HepG2 (cell line): ENCODE results near the gene PPM1M. TPM values are rescaled to one million over a fixed set of nuclear protein-coding genes. Genes with fewer than 3 reads are reported as not detected.

Source experiments
- BATF2 ChIP-seq: sonication (generic); formaldehyde crosslinking; IDR thresholded peaks from 2 replicates; pipeline ENCODE4 v1.8.0; 2022; ENCODE audit warnings: mild to moderate bottlenecking, missing genetic modification reagents, moderate library complexity
- DZIP1 ChIP-seq: sonication (generic); formaldehyde crosslinking; IDR thresholded peaks from 2 replicates; pipeline ENCODE4 v1.5.0; 2020; ENCODE audit warnings: mild to moderate bottlenecking, missing genetic modification reagents
- ETV5 ChIP-seq: IDR thresholded peaks from 2 replicates; pipeline ENCODE4 v1.6.1; 2018; ENCODE audit warnings: missing biosample characterization, missing genetic modification reagents, inconsistent platforms, borderline replicate concordance
- HOXA5 ChIP-seq: sonication (generic); formaldehyde crosslinking; IDR thresholded peaks from 2 replicates; pipeline ENCODE4 v1.4.0; 2020; ENCODE audit warnings: missing genetic modification reagents
- MLX ChIP-seq: IDR thresholded peaks from 2 replicates; pipeline ENCODE4 v1.6.1; 2016
- MZF1 ChIP-seq: sonication (generic); formaldehyde crosslinking; IDR thresholded peaks from 2 replicates; pipeline ENCODE4 v1.8.1; 2023; ENCODE audit warnings: mild to moderate bottlenecking, missing genetic modification reagents, borderline replicate concordance
- NFYC ChIP-seq: IDR thresholded peaks from 2 replicates; pipeline ENCODE4 v1.6.1; 2016; ENCODE audit warnings: missing genetic modification reagents, missing compliant biosample characterization
- PHF21A ChIP-seq: sonication (generic); formaldehyde crosslinking; IDR thresholded peaks from 2 replicates; pipeline ENCODE4 v1.5.0; 2020; ENCODE audit warnings: mild to moderate bottlenecking, missing genetic modification reagents
- SAFB2 ChIP-seq: sonication (generic); formaldehyde crosslinking; IDR thresholded peaks from 2 replicates; pipeline ENCODE4 v1.5.1; 2020; ENCODE audit warnings: missing genetic modification reagents, low read depth, mild to moderate bottlenecking, borderline replicate concordance
- SOX5 ChIP-seq: IDR thresholded peaks from 2 replicates; pipeline ENCODE4 v1.6.1; 2016; ENCODE audit warnings: borderline replicate concordance
- TBX3 ChIP-seq: fragments of 450-650 bp; IDR thresholded peaks from 2 replicates; pipeline ENCODE4 v1.6.1; 2017; ENCODE audit warnings: antibody characterized with exemption, mild to moderate bottlenecking, inconsistent platforms, borderline replicate concordance
- ZMYM2 ChIP-seq: sonication (generic); formaldehyde crosslinking; IDR thresholded peaks from 2 replicates; pipeline ENCODE4 v1.8.0; 2022; ENCODE audit warnings: mild to moderate bottlenecking, missing genetic modification reagents
- ZNF33B ChIP-seq: sonication (generic); formaldehyde crosslinking; IDR thresholded peaks from 2 replicates; pipeline ENCODE4 v1.5.1; 2020; ENCODE audit warnings: mild to moderate bottlenecking, missing genetic modification reagents
- ZNF691 ChIP-seq: sonication (generic); formaldehyde crosslinking; IDR thresholded peaks from 2 replicates; pipeline ENCODE4 v1.4.0; 2020; ENCODE audit warnings: missing genetic modification reagents, low read depth, mild to moderate bottlenecking, borderline replicate concordance
- ZSCAN21 ChIP-seq: sonication (generic); formaldehyde crosslinking; IDR thresholded peaks from 2 replicates; pipeline ENCODE4 v1.8.0; 2022; ENCODE audit warnings: mild to moderate bottlenecking, missing genetic modification reagents, moderate library complexity, borderline replicate concordance
- polyA plus RNA-seq, 8 experiments: library from polyadenylated mRNA; depleted of rRNA in 3 of 8; stranded (reverse) in 7 of 8; unstranded in 1 of 8; fragments of >200 nt; fragmentation: Illumina TruSeq in 4 of 8; extraction: Trizol in 4 of 8; gene quantifications; 2 replicates each; pipeline versions ENCODE4 v1.2.1 to v1.2.3, GENCODE V29; 2011 to 2016; ENCODE audit warnings: low read depth in 4 of 8, missing spikeins in 1 of 8, mixed read lengths in 1 of 8; ENCODE audit not compliant: insufficient read depth in 1 of 8
- total RNA-seq, 5 experiments: library from RNA; depleted of rRNA; stranded (reverse); fragments of >200 nt; fragmentation: Illumina TruSeq; extraction: Trizol; gene quantifications; 2 replicates each; pipeline ENCODE4 v1.2.3, GENCODE V29; 2016; ENCODE audit warnings: low read depth in 1 of 5
- TF ChIP-seq, protein P1 (sequence below), 2 experiments: sonication (generic) in 1 of 2; formaldehyde crosslinking in 1 of 2; IDR thresholded peaks; 2 replicates each; pipeline versions ENCODE4 v1.5.1 to v1.6.1; 2011 to 2020; ENCODE audit warnings: borderline replicate concordance in 1 of 2, low read depth in 1 of 2, low read length in 1 of 2, mild to moderate bottlenecking in 1 of 2, missing genetic modification reagents in 1 of 2, moderate library complexity in 1 of 2
- TF ChIP-seq, protein P2 (sequence below): sonication (generic); formaldehyde crosslinking; IDR thresholded peaks from 2 replicates; pipeline ENCODE4 v1.5.1; 2020; ENCODE audit warnings: missing genetic modification reagents, mild to moderate bottlenecking, borderline replicate concordance

PPM1M gene
- total and polyA plus RNA-seq, 2 of the 13 experiments (the other 11 are each of a cell fraction or from before 2014, with no cell fraction given), result 2.5 to 5.9 TPM

- TF ChIP-seq NFYC (CRISPR knock-in tag) (peak; percentile 28; the same call in 1 of the 2 replicates), SOX5 (CRISPR knock-in tag) (peak; percentile 87), ZNF33B (CRISPR knock-in tag) (0 out of 2 replicates have a peak, but pooled peaks have one; percentile 36), BATF2 (CRISPR knock-in tag) (no peak), ETV5 (CRISPR knock-in tag) (peak; percentile 62; the same call in 1 of the 2 replicates), PHF21A (CRISPR knock-in tag) (peak; percentile 43; the same call in 1 of the 2 replicates), SAFB2 (CRISPR knock-in tag) (no peak), ZSCAN21 (CRISPR knock-in tag) (peak; percentile 77; the same call in 1 of the 2 replicates), HOXA5 (CRISPR knock-in tag) (peak; percentile 71; the same call in 1 of the 2 replicates), MZF1 (CRISPR knock-in tag) (no peak), ZNF691 (no peak), MLX (peak; percentile 69), ZMYM2 (CRISPR knock-in tag) (peak; percentile 31; the same call in 1 of the 2 replicates), TBX3 (peak; percentile 72; the same call in 1 of the 2 replicates), DZIP1 (CRISPR knock-in tag) (no peak)
- TF ChIP-seq, protein P1, sequence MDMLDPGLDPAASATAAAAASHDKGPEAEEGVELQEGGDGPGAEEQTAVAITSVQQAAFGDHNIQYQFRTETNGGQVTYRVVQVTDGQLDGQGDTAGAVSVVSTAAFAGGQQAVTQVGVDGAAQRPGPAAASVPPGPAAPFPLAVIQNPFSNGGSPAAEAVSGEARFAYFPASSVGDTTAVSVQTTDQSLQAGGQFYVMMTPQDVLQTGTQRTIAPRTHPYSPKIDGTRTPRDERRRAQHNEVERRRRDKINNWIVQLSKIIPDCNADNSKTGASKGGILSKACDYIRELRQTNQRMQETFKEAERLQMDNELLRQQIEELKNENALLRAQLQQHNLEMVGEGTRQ (IDR thresholded peaks at IDR 0.05; ENCODE audit: low read depth, low read length), result no peak
- TF ChIP-seq, protein P1 (CRISPR knock-in tag; IDR thresholded peaks at IDR 0.05; ENCODE audit: borderline replicate concordance), result peak; percentile 82; the same call in 1 of the 2 replicates
- TF ChIP-seq, protein P2, sequence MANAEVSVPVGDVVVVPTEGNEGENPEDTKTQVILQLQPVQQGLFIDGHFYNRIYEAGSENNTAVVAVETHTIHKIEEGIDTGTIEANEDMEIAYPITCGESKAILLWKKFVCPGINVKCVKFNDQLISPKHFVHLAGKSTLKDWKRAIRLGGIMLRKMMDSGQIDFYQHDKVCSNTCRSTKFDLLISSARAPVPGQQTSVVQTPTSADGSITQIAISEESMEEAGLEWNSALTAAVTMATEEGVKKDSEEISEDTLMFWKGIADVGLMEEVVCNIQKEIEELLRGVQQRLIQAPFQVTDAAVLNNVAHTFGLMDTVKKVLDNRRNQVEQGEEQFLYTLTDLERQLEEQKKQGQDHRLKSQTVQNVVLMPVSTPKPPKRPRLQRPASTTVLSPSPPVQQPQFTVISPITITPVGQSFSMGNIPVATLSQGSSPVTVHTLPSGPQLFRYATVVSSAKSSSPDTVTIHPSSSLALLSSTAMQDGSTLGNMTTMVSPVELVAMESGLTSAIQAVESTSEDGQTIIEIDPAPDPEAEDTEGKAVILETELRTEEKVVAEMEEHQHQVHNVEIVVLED (CRISPR knock-in tag), result peak; percentile 45; the same call in 1 of the 2 replicates
- TF ChIP-seq, all 625 proteins: peak for 223
These were observed 35.0 kb upstream of the PPM1M start (continued) for GRCh38 chr3:52210550-52211046.
